Left kidney (tissue), 2 donors: ENCODE data around the gene DNAJC12. TPM values are rescaled to one million over a fixed set of nuclear protein-coding genes. Genes with fewer than 3 reads are reported as not detected.
"Not testable (repeated sequence)": the region's sequence is repeated elsewhere in the genome, so short reads cannot be mapped to it uniquely, and the experiment has no call there.

Experiments
- DNase-seq: peaks from one replicate; pipeline ENCODE4 v3.0.0-alpha.2; 2013
- polyA plus RNA-seq: library from polyadenylated mRNA; unstranded; fragments of 120-200 nt; gene quantifications from one replicate; pipeline ENCODE4 v1.2.1, GENCODE V29; 2013; ENCODE audit not compliant: insufficient read length

DNAJC12 gene
- polyA plus RNA-seq, 1 donor, result 11.0 TPM

GRCh38 chr10:67764012-67764822 lies 73.8 kb downstream of the DNAJC12 start:
- DNase-seq, result peak; percentile 96

DNA sequence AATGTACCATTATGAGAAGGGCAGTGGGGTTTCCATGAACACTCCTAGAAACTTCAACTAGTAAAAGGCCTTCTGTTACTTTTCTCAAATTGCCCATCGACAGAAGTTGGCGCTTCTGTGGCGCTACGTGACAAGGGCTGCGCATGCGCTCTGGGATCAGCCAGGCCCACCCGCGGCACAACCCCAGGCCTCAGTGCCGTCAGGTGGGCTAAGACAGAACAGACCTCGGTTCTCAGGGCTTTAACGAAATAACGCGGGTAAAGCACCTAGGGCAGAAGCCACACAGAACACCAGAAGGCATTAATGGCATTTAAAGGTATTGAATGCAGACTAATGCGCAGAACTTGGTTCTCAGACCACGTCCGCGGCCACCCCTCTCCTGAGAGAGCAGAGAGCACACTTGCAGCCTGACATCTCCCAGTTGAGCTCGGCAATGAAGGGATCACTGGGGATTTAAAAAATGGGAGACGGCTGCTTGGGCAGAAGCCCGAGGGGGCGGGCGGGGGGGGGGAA lies 74.4 kb downstream of the DNAJC12 start:
- peak; percentile 72 for DNase-seq

GRCh38 chr10:67762567-67762966 lies 75.4 kb downstream of the DNAJC12 start:
- not testable (repeated sequence) for DNase-seq

- no peak for DNase-seq
These were observed 77.7 kb downstream of the DNAJC12 start for GRCh38 chr10:67760272-67760671.

Other genes starting within 250 kb of the DNAJC12 start
- 4.3 TPM for gene CTNNA3, start 142.0 kb downstream of the DNAJC12 start, polyA plus RNA-seq
- 42.1 TPM for gene SIRT1, start 46.5 kb upstream of the DNAJC12 start, polyA plus RNA-seq
- 66.7 TPM for gene HERC4, start 237.1 kb upstream of the DNAJC12 start, polyA plus RNA-seq